GM23338 (cell line): Measurements from ENCODE around the gene THUMPD2. TPM values are rescaled to one million over a fixed set of nuclear protein-coding genes. Genes with fewer than 3 reads are reported as not detected.

Source experiments
- ATAC-seq: fragments of 200-7000 bp; cut with Tn5 transposase; 3 replicates; pipeline ENCODE4 v1.9.1; 2020
- DNase-seq: peaks from one replicate; pipeline ENCODE4 v3.0.0-alpha.2; 2015; ENCODE audit warnings: low spot score
- H2AFZ ChIP-seq: fragments of 200-600 bp; sonication (generic); 2 replicates; pipeline ENCODE4 v1.8.0; 2016; ENCODE audit warnings: antibody characterized with exemption, mild to moderate bottlenecking, moderate library complexity
- H3F3A ChIP-seq: fragments of 200-600 bp; sonication (generic); replicated peaks from 2 replicates; pipeline ENCODE4 v1.8.0; 2017; ENCODE audit warnings: antibody characterized with exemption, mixed run types, low read depth
- H3K27ac ChIP-seq: fragments of 200-600 bp; sonication (generic); 2 replicates; pipeline ENCODE4 v1.6.1; 2016; ENCODE audit warnings: low read depth
- H3K27me3 ChIP-seq: fragments of 200-600 bp; sonication (generic); 2 replicates; pipeline ENCODE4 v1.8.0; 2016; ENCODE audit warnings: mild to moderate bottlenecking, mixed run types, moderate library complexity; ENCODE audit not compliant: insufficient read depth
- H3K36me3 ChIP-seq: fragments of 200-600 bp; sonication (generic); 2 replicates; pipeline ENCODE4 v1.8.0; 2016; ENCODE audit warnings: mild to moderate bottlenecking; ENCODE audit not compliant: insufficient read depth
- H3K4me1 ChIP-seq: fragments of 200-600 bp; sonication (generic); 2 replicates; pipeline ENCODE4 v1.8.0; 2016; ENCODE audit warnings: mild to moderate bottlenecking, moderate library complexity; ENCODE audit not compliant: insufficient read depth
- H3K4me2 ChIP-seq: fragments of 200-600 bp; sonication (generic); 2 replicates; pipeline ENCODE4 v1.7.1; 2017; ENCODE audit warnings: mixed run types
- H3K4me3 ChIP-seq: fragments of 200-600 bp; sonication (generic); 2 replicates; pipeline ENCODE4 v1.6.1; 2016; ENCODE audit warnings: mixed run types
- H3K79me2 ChIP-seq: fragments of 200-600 bp; sonication (generic); replicated peaks from 2 replicates; pipeline ENCODE4 v1.8.0; 2017; ENCODE audit warnings: mild to moderate bottlenecking; ENCODE audit not compliant: insufficient read depth
- H3K9me2 ChIP-seq: fragments of 200-600 bp; sonication (generic); 2 replicates; pipeline ENCODE4 v1.8.0; 2017; ENCODE audit not compliant: insufficient read depth
- H4K20me1 ChIP-seq: fragments of 200-600 bp; sonication (generic); replicated peaks from 2 replicates; pipeline ENCODE4 v1.8.0; 2017; ENCODE audit warnings: mild to moderate bottlenecking; ENCODE audit not compliant: insufficient read depth
- H3K27ac Mint-ChIP-seq: 2 replicates; pipeline ENCODE4 v1.8.0; 2020; ENCODE audit warnings: inconsistent platforms, mild to moderate bottlenecking, moderate library complexity, mixed read lengths
- H3K27me3 Mint-ChIP-seq: 3 replicates; pipeline ENCODE4 v1.8.0; 2022; ENCODE audit warnings: low read depth, mild to moderate bottlenecking, moderate library complexity, mixed read lengths, inconsistent platforms; ENCODE audit not compliant: insufficient read depth, poor library complexity
- H3K36me3 Mint-ChIP-seq: 3 replicates; pipeline ENCODE4 v1.8.0; 2021; ENCODE audit warnings: low read depth, mild to moderate bottlenecking, inconsistent platforms, moderate library complexity, mixed read lengths
- H3K4me1 Mint-ChIP-seq: 3 replicates; pipeline ENCODE4 v1.8.0; 2020; ENCODE audit warnings: mild to moderate bottlenecking, inconsistent platforms, mixed read lengths
- H3K4me3 Mint-ChIP-seq: 3 replicates; pipeline ENCODE4 v1.8.0; 2021; ENCODE audit warnings: moderate library complexity, mild to moderate bottlenecking, inconsistent platforms, mixed read lengths
- H3K9me3 Mint-ChIP-seq: 3 replicates; pipeline ENCODE4 v1.8.0; 2020; ENCODE audit warnings: moderate library complexity, mild to moderate bottlenecking, inconsistent platforms, mixed read lengths
- CREB1 ChIP-seq: fragments of 250-450 bp; sonication (Bioruptor Pico); IDR thresholded peaks from 2 replicates; pipeline ENCODE4 v1.5.0; 2020; ENCODE audit warnings: low read depth, mild to moderate bottlenecking, moderate library complexity
- EZH2 ChIP-seq: fragments of 200-600 bp; sonication (generic); IDR thresholded peaks from one replicate; pipeline ENCODE4 v1.8.0; 2017; ENCODE audit warnings: antibody characterized with exemption, mild to moderate bottlenecking, low read depth; ENCODE audit not compliant: unreplicated experiment
- EZH2phosphoT487 ChIP-seq: fragments of 200-600 bp; sonication (generic); IDR thresholded peaks from one replicate; pipeline ENCODE4 v1.8.1; 2018; ENCODE audit warnings: antibody characterized with exemption; ENCODE audit not compliant: unreplicated experiment
- JUNB ChIP-seq: IDR thresholded peaks from one replicate; pipeline ENCODE4 v1.6.1; 2016; ENCODE audit warnings: antibody characterized with exemption; ENCODE audit not compliant: unreplicated experiment
- NANOG ChIP-seq: IDR thresholded peaks from 2 replicates; pipeline ENCODE4 v1.6.1; 2016; ENCODE audit warnings: antibody characterized with exemption, borderline replicate concordance
- POLR2AphosphoS5 ChIP-seq: IDR thresholded peaks from 2 replicates; pipeline ENCODE4 v1.6.1; 2016; ENCODE audit warnings: antibody characterized with exemption, low read depth
- STAT1 ChIP-seq: IDR thresholded peaks from one replicate; pipeline ENCODE4 v1.6.1; 2016; ENCODE audit warnings: antibody characterized with exemption; ENCODE audit not compliant: unreplicated experiment
- ZNF114 ChIP-seq: fragments of 250-450 bp; sonication (Bioruptor Pico); IDR thresholded peaks from 2 replicates; pipeline ENCODE4 v1.5.0; 2020; ENCODE audit warnings: mild to moderate bottlenecking, moderate library complexity
- ZNF331 ChIP-seq: fragments of 250-450 bp; sonication (Bioruptor Pico); IDR thresholded peaks from 2 replicates; pipeline ENCODE4 v1.5.0; 2020; ENCODE audit warnings: low read depth, mild to moderate bottlenecking, moderate library complexity
- polyA plus RNA-seq: library from polyadenylated mRNA; unstranded; fragments of >200 nt; fragmentation: Nextera tagmentation; extraction: Ambion mirVana; gene quantifications from 2 replicates; pipeline ENCODE4 v1.2.1, GENCODE V29; 2016
- total RNA-seq: library from RNA; depleted of rRNA; stranded (reverse); fragments of >200 nt; shearing (Covaris generic); gene quantifications from 2 replicates; pipeline ENCODE4 v1.2.3, GENCODE V29; 2014
- TF ChIP-seq, protein P1 (sequence below): fragments of 250-450 bp; sonication (Bioruptor Pico); IDR thresholded peaks from 2 replicates; pipeline ENCODE4 v1.5.0; 2020; ENCODE audit warnings: mild to moderate bottlenecking, moderate library complexity
- TF ChIP-seq, protein P2 (sequence below): IDR thresholded peaks from 2 replicates; pipeline ENCODE4 v1.6.1; 2016; ENCODE audit warnings: antibody characterized with exemption
- TF ChIP-seq, protein P3 (sequence below), 2 experiments: fragments of 200-600 bp in 1 of 2; sonication (generic) in 1 of 2; conservative IDR thresholded peaks; 2 replicates each; pipeline versions ENCODE4 v1.5.1 to v1.6.1; 2016 to 2017; ENCODE audit warnings: antibody characterized with exemption in 2 of 2, low read depth in 2 of 2, mild to moderate bottlenecking in 2 of 2, moderate library complexity in 1 of 2
- TF ChIP-seq, protein P4 (sequence below): IDR thresholded peaks from one replicate; pipeline ENCODE4 v1.6.1; 2018; ENCODE audit warnings: antibody characterized with exemption; ENCODE audit not compliant: unreplicated experiment

THUMPD2 gene
- total and polyA plus RNA-seq, 2 experiments from 2014 or later, result 19.5 to 25.1 TPM

DNA sequence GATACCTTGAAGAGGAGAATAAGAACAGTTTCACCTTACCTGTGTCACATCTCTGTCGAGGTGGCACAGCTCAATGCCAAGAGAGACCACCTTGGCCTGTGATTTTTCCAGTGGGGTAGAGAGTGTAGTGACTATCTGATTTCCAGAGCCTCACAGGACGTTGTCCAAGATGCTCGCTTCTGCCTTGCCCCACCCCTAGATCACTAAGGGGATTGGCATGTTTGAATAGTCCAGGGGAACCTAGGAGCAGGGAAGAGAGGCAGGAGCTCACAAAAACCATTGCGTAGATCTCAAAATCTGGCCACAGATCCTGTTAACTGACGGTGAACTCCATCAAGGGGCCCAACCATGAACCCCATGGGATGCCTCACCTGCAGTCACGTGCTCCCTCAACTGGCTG, 89.2 kb downstream of the THUMPD2 start:
- DNase-seq, result no peak
- Histone ChIP-seq H3K36me3 (no peaks in the 10 kb centered on the region), H2AFZ (no peak overlapping the region), H3K4me2 (no peak overlapping the region), H3F3A (no peaks in the 10 kb centered on the region), H3K9me2 (no peaks in the 10 kb centered on the region; the same call in 1 of the 2 replicates), H3K27ac (no peak overlapping the region), H3K79me2 (no peaks in the 10 kb centered on the region; the same call in 1 of the 2 replicates), H3K4me3 (no peak overlapping the region), H3K4me1 (peaks cover 20% of the 10 kb centered on the region), H4K20me1 (no peaks in the 10 kb centered on the region), H3K27me3 (no peaks in the 10 kb centered on the region)
- H3K4me1 Mint-ChIP-seq, result peaks cover 19% of the 10 kb centered on the region
- peaks cover 4% of the 10 kb centered on the region for H3K9me3 Mint-ChIP-seq
- ATAC-seq, result no peak
- no peak overlapping the region for H3K4me3 Mint-ChIP-seq
- H3K27me3 Mint-ChIP-seq, result no peaks in the 10 kb centered on the region
- peaks cover 5% of the 10 kb centered on the region; the same call in 2 of the 3 replicates for H3K36me3 Mint-ChIP-seq
- TF ChIP-seq EZH2phosphoT487, result no peak
- TF ChIP-seq STAT1, result no peak
- no peak for TF ChIP-seq JUNB
- TF ChIP-seq, protein P1, sequence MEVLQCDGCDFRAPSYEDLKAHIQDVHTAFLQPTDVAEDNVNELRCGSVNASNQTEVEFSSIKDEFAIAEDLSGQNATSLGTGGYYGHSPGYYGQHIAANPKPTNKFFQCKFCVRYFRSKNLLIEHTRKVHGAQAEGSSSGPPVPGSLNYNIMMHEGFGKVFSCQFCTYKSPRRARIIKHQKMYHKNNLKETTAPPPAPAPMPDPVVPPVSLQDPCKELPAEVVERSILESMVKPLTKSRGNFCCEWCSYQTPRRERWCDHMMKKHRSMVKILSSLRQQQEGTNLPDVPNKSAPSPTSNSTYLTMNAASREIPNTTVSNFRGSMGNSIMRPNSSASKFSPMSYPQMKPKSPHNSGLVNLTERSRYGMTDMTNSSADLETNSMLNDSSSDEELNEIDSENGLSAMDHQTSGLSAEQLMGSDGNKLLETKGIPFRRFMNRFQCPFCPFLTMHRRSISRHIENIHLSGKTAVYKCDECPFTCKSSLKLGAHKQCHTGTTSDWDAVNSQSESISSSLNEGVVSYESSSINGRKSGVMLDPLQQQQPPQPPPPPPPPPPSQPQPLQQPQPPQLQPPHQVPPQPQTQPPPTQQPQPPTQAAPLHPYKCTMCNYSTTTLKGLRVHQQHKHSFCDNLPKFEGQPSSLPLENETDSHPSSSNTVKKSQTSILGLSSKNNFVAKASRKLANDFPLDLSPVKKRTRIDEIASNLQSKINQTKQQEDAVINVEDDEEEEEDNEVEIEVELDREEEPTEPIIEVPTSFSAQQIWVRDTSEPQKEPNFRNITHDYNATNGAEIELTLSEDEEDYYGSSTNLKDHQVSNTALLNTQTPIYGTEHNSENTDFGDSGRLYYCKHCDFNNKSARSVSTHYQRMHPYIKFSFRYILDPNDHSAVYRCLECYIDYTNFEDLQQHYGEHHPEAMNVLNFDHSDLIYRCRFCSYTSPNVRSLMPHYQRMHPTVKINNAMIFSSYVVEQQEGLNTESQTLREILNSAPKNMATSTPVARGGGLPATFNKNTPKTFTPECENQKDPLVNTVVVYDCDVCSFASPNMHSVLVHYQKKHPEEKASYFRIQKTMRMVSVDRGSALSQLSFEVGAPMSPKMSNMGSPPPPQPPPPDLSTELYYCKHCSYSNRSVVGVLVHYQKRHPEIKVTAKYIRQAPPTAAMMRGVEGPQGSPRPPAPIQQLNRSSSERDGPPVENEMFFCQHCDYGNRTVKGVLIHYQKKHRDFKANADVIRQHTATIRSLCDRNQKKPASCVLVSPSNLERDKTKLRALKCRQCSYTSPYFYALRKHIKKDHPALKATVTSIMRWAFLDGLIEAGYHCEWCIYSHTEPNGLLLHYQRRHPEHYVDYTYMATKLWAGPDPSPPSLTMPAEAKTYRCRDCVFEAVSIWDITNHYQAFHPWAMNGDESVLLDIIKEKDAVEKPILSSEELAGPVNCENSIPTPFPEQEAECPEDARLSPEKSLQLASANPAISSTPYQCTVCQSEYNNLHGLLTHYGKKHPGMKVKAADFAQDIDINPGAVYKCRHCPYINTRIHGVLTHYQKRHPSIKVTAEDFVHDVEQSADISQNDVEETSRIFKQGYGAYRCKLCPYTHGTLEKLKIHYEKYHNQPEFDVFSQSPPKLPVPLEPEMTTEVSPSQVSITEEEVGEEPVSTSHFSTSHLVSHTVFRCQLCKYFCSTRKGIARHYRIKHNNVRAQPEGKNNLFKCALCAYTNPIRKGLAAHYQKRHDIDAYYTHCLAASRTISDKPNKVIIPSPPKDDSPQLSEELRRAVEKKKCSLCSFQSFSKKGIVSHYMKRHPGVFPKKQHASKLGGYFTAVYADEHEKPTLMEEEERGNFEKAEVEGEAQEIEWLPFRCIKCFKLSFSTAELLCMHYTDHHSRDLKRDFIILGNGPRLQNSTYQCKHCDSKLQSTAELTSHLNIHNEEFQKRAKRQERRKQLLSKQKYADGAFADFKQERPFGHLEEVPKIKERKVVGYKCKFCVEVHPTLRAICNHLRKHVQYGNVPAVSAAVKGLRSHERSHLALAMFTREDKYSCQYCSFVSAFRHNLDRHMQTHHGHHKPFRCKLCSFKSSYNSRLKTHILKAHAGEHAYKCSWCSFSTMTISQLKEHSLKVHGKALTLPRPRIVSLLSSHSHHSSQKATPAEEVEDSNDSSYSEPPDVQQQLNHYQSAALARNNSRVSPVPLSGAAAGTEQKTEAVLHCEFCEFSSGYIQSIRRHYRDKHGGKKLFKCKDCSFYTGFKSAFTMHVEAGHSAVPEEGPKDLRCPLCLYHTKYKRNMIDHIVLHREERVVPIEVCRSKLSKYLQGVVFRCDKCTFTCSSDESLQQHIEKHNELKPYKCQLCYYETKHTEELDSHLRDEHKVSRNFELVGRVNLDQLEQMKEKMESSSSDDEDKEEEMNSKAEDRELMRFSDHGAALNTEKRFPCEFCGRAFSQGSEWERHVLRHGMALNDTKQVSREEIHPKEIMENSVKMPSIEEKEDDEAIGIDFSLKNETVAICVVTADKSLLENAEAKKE (CRISPR knock-in tag), result no peak
- no peak for TF ChIP-seq NANOG
- no peak for TF ChIP-seq ZNF331 (CRISPR knock-in tag)
- no peak for TF ChIP-seq EZH2
- no peak for TF ChIP-seq POLR2AphosphoS5
- TF ChIP-seq, protein P2, sequence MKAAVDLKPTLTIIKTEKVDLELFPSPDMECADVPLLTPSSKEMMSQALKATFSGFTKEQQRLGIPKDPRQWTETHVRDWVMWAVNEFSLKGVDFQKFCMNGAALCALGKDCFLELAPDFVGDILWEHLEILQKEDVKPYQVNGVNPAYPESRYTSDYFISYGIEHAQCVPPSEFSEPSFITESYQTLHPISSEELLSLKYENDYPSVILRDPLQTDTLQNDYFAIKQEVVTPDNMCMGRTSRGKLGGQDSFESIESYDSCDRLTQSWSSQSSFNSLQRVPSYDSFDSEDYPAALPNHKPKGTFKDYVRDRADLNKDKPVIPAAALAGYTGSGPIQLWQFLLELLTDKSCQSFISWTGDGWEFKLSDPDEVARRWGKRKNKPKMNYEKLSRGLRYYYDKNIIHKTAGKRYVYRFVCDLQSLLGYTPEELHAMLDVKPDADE, result no peak
- TF ChIP-seq CREB1 (CRISPR knock-in tag), result no peak
- no peak for TF ChIP-seq ZNF114
- TF ChIP-seq, protein P3, sequence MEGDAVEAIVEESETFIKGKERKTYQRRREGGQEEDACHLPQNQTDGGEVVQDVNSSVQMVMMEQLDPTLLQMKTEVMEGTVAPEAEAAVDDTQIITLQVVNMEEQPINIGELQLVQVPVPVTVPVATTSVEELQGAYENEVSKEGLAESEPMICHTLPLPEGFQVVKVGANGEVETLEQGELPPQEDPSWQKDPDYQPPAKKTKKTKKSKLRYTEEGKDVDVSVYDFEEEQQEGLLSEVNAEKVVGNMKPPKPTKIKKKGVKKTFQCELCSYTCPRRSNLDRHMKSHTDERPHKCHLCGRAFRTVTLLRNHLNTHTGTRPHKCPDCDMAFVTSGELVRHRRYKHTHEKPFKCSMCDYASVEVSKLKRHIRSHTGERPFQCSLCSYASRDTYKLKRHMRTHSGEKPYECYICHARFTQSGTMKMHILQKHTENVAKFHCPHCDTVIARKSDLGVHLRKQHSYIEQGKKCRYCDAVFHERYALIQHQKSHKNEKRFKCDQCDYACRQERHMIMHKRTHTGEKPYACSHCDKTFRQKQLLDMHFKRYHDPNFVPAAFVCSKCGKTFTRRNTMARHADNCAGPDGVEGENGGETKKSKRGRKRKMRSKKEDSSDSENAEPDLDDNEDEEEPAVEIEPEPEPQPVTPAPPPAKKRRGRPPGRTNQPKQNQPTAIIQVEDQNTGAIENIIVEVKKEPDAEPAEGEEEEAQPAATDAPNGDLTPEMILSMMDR (conservative IDR thresholded peaks at IDR 0.05; ENCODE audit: low read depth in 2 of 2), result no peak
- TF ChIP-seq, protein P4, sequence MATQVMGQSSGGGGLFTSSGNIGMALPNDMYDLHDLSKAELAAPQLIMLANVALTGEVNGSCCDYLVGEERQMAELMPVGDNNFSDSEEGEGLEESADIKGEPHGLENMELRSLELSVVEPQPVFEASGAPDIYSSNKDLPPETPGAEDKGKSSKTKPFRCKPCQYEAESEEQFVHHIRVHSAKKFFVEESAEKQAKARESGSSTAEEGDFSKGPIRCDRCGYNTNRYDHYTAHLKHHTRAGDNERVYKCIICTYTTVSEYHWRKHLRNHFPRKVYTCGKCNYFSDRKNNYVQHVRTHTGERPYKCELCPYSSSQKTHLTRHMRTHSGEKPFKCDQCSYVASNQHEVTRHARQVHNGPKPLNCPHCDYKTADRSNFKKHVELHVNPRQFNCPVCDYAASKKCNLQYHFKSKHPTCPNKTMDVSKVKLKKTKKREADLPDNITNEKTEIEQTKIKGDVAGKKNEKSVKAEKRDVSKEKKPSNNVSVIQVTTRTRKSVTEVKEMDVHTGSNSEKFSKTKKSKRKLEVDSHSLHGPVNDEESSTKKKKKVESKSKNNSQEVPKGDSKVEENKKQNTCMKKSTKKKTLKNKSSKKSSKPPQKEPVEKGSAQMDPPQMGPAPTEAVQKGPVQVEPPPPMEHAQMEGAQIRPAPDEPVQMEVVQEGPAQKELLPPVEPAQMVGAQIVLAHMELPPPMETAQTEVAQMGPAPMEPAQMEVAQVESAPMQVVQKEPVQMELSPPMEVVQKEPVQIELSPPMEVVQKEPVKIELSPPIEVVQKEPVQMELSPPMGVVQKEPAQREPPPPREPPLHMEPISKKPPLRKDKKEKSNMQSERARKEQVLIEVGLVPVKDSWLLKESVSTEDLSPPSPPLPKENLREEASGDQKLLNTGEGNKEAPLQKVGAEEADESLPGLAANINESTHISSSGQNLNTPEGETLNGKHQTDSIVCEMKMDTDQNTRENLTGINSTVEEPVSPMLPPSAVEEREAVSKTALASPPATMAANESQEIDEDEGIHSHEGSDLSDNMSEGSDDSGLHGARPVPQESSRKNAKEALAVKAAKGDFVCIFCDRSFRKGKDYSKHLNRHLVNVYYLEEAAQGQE, result no peak
- no peak overlapping the region for H3K27ac Mint-ChIP-seq
